Glutamatergic neuron (in vitro differentiated cells): ENCODE data around the gene HEMK1. TPM values are rescaled to one million over a fixed set of nuclear protein-coding genes. Genes with fewer than 3 reads are reported as not detected.

Experiments
- DNase-seq: peaks from one replicate; pipeline ENCODE4 v3.0.0; 2022
- H3K27ac Mint-ChIP-seq: one replicate; pipeline ENCODE4 v1.8.0; 2020; ENCODE audit warnings: mild to moderate bottlenecking, mixed read lengths, inconsistent platforms; ENCODE audit not compliant: unreplicated experiment
- H3K27me3 Mint-ChIP-seq: one replicate; pipeline ENCODE4 v1.8.0; 2020; ENCODE audit warnings: mild to moderate bottlenecking, moderate library complexity, mixed read lengths, inconsistent platforms; ENCODE audit not compliant: unreplicated experiment
- H3K36me3 Mint-ChIP-seq: one replicate; pipeline ENCODE4 v1.8.0; 2020; ENCODE audit warnings: mild to moderate bottlenecking, mixed read lengths, inconsistent platforms; ENCODE audit not compliant: unreplicated experiment
- H3K4me1 Mint-ChIP-seq: one replicate; pipeline ENCODE4 v1.8.0; 2020; ENCODE audit warnings: mild to moderate bottlenecking, low read depth, mixed read lengths, inconsistent platforms; ENCODE audit not compliant: unreplicated experiment
- H3K4me3 Mint-ChIP-seq: one replicate; pipeline ENCODE4 v1.8.0; 2020; ENCODE audit warnings: mild to moderate bottlenecking, mixed read lengths, inconsistent platforms; ENCODE audit not compliant: unreplicated experiment
- H3K9me3 Mint-ChIP-seq: one replicate; pipeline ENCODE4 v1.8.0; 2020; ENCODE audit warnings: mild to moderate bottlenecking, moderate library complexity, mixed read lengths, inconsistent platforms; ENCODE audit not compliant: unreplicated experiment
- total RNA-seq: library from RNA; stranded (reverse); fragmentation: NEBNext Ultra II Directional; extraction: Animal tissue kit (Norgen Biotek cat#: 25700); gene quantifications from one replicate; pipeline ENCODE4 v1.2.1, GENCODE V29; 2021; ENCODE audit not compliant: unreplicated experiment
- TF ChIP-seq, protein P1 (sequence below): fragments of 200-600 bp; sonication (generic); IDR thresholded peaks from one replicate; pipeline ENCODE4 v1.5.0; 2021; ENCODE audit not compliant: partially characterized antibody, unreplicated experiment

The HEMK1 gene
- total RNA-seq, 1 donor from 2014 or later, result 21.1 TPM

DNA sequence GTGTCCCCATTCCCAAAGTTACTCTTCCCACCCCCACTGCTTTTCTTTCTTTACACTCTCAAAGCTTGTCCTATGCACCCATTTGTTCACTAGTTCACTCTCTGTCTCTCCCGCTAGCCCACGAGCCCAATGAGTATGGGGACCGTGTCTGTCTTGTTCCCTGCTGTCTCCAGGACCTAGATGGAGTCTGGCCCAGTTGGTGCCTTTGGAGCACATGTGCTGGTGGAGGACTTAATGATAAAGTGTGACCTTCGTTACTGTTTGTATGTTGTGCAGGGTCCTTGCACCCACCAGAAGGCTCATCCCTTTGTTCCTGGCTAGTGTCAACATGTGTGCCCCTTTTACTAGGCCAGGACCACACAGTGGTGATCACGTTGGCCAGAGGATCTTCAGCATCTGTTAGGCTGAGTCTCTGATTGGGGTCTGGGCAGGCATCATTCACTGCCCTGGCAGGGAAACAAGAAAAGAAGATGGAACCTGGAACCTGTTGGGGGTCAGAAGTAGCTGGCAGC is 34.8 kb downstream of the HEMK1 start:
- Mint-ChIP-seq H3K27me3 (peaks cover 2% of the 10 kb centered on the region), H3K4me1 (no peaks in the 10 kb centered on the region), H3K9me3 (peaks cover 2% of the 10 kb centered on the region), H3K36me3 (no peaks in the 10 kb centered on the region), H3K27ac (no peak overlapping the region), H3K4me3 (no peak overlapping the region)
- TF ChIP-seq, protein P1, sequence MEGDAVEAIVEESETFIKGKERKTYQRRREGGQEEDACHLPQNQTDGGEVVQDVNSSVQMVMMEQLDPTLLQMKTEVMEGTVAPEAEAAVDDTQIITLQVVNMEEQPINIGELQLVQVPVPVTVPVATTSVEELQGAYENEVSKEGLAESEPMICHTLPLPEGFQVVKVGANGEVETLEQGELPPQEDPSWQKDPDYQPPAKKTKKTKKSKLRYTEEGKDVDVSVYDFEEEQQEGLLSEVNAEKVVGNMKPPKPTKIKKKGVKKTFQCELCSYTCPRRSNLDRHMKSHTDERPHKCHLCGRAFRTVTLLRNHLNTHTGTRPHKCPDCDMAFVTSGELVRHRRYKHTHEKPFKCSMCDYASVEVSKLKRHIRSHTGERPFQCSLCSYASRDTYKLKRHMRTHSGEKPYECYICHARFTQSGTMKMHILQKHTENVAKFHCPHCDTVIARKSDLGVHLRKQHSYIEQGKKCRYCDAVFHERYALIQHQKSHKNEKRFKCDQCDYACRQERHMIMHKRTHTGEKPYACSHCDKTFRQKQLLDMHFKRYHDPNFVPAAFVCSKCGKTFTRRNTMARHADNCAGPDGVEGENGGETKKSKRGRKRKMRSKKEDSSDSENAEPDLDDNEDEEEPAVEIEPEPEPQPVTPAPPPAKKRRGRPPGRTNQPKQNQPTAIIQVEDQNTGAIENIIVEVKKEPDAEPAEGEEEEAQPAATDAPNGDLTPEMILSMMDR, result no peak
- DNase-seq, result no peak

DNA sequence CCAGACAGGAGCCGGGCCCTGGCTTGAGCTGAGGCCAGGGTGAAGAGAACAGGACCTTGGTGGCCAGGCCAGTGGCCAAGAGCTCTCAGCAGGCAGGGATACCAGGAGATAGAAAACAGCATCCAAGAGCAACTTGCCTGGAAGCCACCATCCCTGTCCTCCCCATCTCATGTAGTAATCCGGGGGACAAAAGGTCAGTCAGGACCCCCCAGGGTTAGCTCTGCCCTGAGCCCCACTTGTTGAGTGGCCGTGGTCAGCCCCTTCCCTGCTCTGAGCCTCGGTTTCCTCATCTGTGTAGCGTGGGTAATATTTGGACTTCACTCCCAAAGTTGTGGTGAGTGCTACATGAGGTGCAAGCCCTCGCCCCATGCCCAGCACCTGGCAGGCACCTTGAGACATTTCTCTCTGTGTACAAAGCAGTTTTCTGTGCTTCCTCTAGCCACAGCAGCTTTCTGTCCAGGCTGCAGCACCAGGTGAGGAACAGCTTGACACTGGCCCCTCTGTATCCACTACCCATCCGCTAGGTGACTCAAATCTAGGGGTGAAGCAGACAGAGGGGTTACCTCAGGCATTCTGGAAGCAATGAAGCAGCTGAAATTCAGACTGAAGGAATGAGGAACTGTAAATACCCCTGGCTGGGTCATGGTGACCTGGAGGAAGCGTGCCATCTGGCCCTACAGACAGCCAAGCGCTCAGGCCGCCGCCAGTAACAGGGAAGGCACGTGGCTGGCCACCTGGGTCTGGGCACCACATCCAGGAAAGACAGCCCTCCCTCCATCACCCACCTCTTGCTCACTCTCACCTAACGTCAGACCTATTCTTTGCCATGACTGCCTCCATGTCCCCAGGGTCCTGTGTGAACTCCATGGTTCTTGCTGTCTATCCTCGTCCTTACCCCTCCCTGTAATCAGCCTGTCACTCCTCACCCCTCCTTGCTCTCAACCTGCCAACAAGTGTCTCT is 35.6 kb downstream of the HEMK1 start:
- Mint-ChIP-seq H3K27me3 (peaks cover 4% of the 10 kb centered on the region), H3K4me3 (no peak overlapping the region), H3K4me1 (no peaks in the 10 kb centered on the region), H3K27ac (no peak overlapping the region), H3K36me3 (no peaks in the 10 kb centered on the region), H3K9me3 (peaks cover 2% of the 10 kb centered on the region)
- DNase-seq, result no peak
- TF ChIP-seq, protein P1, result no peak

DNA sequence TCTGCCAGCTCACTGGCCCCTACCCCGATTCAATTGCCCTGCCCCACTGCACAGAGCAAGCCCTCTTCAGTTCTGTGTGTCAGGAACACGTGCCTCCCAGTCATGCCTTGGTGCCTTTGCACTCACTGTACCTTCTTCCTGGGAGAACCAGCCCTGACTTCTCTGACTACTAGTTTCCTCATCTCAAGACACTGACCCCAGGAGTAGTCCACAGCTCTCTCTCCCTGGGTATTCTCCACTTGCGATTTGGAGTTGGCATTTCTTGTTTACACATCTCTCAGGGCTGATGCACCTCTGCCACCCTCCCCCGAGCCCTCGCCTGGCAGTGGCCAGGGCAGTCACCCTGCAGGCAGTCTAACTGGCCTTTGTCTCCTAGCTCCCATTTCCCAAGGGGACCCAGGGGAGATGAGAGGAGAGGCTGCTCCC is 36.6 kb downstream of the HEMK1 start:
- TF ChIP-seq, protein P1, result no peak
- Mint-ChIP-seq H3K4me1 (no peaks in the 10 kb centered on the region), H3K27ac (no peak overlapping the region), H3K9me3 (peaks cover 4% of the 10 kb centered on the region), H3K36me3 (no peaks in the 10 kb centered on the region), H3K4me3 (no peak overlapping the region), H3K27me3 (peaks cover 4% of the 10 kb centered on the region)
- no peak for DNase-seq

DNA sequence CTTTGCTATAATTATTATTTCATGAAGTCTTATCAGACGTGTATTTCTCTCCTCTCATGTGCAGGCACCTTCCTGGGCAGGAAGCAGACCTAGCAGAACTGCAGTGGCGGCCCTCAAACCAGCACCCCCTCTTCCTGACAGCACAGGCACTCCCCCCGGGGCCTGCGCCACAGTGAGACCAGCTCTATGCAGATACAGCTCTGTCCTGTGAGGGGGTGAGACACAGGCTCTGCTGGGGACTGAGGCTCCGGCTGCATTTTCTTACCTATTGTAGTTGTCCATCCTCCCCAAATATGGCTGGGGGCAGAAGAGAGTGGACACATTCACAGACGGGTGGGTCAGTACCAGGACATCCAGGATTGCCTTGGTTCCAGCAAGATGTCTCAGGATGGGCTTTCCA is 37.3 kb downstream of the HEMK1 start:
- no peak for DNase-seq
- H3K4me1 Mint-ChIP-seq, result no peaks in the 10 kb centered on the region
- peaks cover 4% of the 10 kb centered on the region for H3K9me3 Mint-ChIP-seq
- peaks cover 4% of the 10 kb centered on the region for H3K27me3 Mint-ChIP-seq
- no peak overlapping the region for H3K4me3 Mint-ChIP-seq
- H3K36me3 Mint-ChIP-seq, result no peaks in the 10 kb centered on the region
- no peak overlapping the region for H3K27ac Mint-ChIP-seq
- TF ChIP-seq, protein P1, result no peak
